H1 (cell line): ENCODE data around the gene MRTFA. TPM values are rescaled to one million over a fixed set of nuclear protein-coding genes. Genes with fewer than 3 reads are reported as not detected.
A peak's percentile ranks its signal among the peaks of the same experiment; 100 is the strongest.

Experiments used
- CTCF ChIA-PET: fragments of 300-600 bp; sonication (Branson Sonifier 250); formaldehyde crosslinking; loops from one replicate; lab custom pipeline; 2021; ENCODE audit not compliant: partially characterized antibody; lab: Charles Lee
- POLR2A ChIA-PET: fragments of 300-600 bp; sonication (Branson Sonifier 250); formaldehyde crosslinking; loops from one replicate; lab custom pipeline; 2021; ENCODE audit warnings: inconsistent platforms; ENCODE audit not compliant: partially characterized antibody; lab: Charles Lee
- DNase-seq, 2 experiments: peaks; one replicate each; pipeline versions ENCODE4 v3.0.0 to v3.0.0-alpha.2; 2010 to 2022; ENCODE audit warnings: low spot score in 2 of 2, low read depth in 1 of 2, mixed read lengths in 1 of 2
- FAIRE-seq: peaks from 2 replicates; lab custom pipeline; 2011; peaks lifted over from hg19 to GRCh38; lab: Jason Lieb, UNC
- H2AFZ ChIP-seq: 2 replicates; pipeline ENCODE4 v1.8.1; 2012; ENCODE audit warnings: low read length, inconsistent platforms
- H2AK5ac ChIP-seq: 2 replicates; pipeline ENCODE4 v1.6.1; 2013; ENCODE audit warnings: low read depth, low read length
- H2BK120ac ChIP-seq: replicated peaks from 2 replicates; pipeline ENCODE3; 2013; ENCODE audit warnings: low read depth, low read length, inconsistent platforms
- H2BK12ac ChIP-seq: 2 replicates; pipeline ENCODE4 v1.6.1; 2013; ENCODE audit warnings: low read depth, low read length
- H2BK15ac ChIP-seq: 2 replicates; pipeline ENCODE4 v1.6.1; 2013; ENCODE audit warnings: low read length
- H2BK20ac ChIP-seq: 2 replicates; pipeline ENCODE4 v1.6.1; 2013; ENCODE audit warnings: low read length
- H2BK5ac ChIP-seq: 2 replicates; pipeline ENCODE4 v1.6.1; 2013; ENCODE audit warnings: low read depth, low read length
- H3K14ac ChIP-seq: 2 replicates; pipeline ENCODE4 v1.6.1; 2013; ENCODE audit warnings: inconsistent platforms; ENCODE audit not compliant: insufficient read length
- H3K18ac ChIP-seq: 2 replicates; pipeline ENCODE4 v1.6.1; 2013; ENCODE audit warnings: low read length; ENCODE audit errors: extremely low read depth
- H3K23ac ChIP-seq: 2 replicates; pipeline ENCODE4 v1.6.1; 2013; ENCODE audit warnings: inconsistent platforms; ENCODE audit not compliant: insufficient read length
- H3K23me2 ChIP-seq: 2 replicates; pipeline ENCODE4 v1.6.1; 2013; ENCODE audit warnings: low read depth, low read length
- H3K27ac ChIP-seq: 2 replicates; pipeline ENCODE4 v1.6.1; 2011; ENCODE audit warnings: low read depth, low read length, inconsistent platforms
- H3K27me3 ChIP-seq, 4 experiments: replicated peaks in 1 of 4; 1 replicate in 1 of 4; 2 replicates in 3 of 4; pipeline versions ENCODE4 v1.6.1 to v1.8.1; 2011 to 2013; ENCODE audit warnings: low read length in 3 of 4, mild to moderate bottlenecking in 3 of 4, inconsistent platforms in 2 of 4, mixed read lengths in 2 of 4, moderate library complexity in 1 of 4; ENCODE audit not compliant: control insufficient read depth in 3 of 4, insufficient read depth in 3 of 4; ENCODE audit errors: extremely low read depth in 1 of 4
- H3K36me3 ChIP-seq, 4 experiments: 2 replicates each; pipeline versions ENCODE4 v1.6.1 to v1.8.1; 2011 to 2013; ENCODE audit warnings: mild to moderate bottlenecking in 4 of 4, low read length in 3 of 4, moderate library complexity in 2 of 4, control low read depth in 1 of 4, inconsistent platforms in 1 of 4; ENCODE audit not compliant: insufficient read depth in 4 of 4, control insufficient read depth in 2 of 4
- H3K4ac ChIP-seq: replicated peaks from 2 replicates; pipeline ENCODE3; 2013; ENCODE audit warnings: low read length, low read depth, mixed read lengths, inconsistent platforms; ENCODE audit not compliant: insufficient read length
- H3K4me1 ChIP-seq, 4 experiments: replicated peaks in 1 of 4; 1 replicate in 1 of 4; 2 replicates in 3 of 4; pipeline versions ENCODE4 v1.6.1 to v1.8.1; 2011 to 2013; ENCODE audit warnings: low read length in 3 of 4, inconsistent platforms in 2 of 4, mixed read lengths in 1 of 4; ENCODE audit not compliant: insufficient read depth in 4 of 4, control insufficient read depth in 3 of 4
- H3K4me2 ChIP-seq, 2 experiments: 2 replicates each; pipeline versions ENCODE4 v1.6.1 to v1.8.1; 2011 to 2013; ENCODE audit warnings: low read depth in 2 of 2, low read length in 2 of 2, control low read depth in 1 of 2, inconsistent platforms in 1 of 2, mild to moderate bottlenecking in 1 of 2; ENCODE audit not compliant: insufficient read depth in 1 of 2
- H3K4me3 ChIP-seq, 4 experiments: fragments of 200-600, 300-600 bp in 1 of 4; sonication (generic), shearing (Covaris generic), sonication (Bioruptor Twin) in 1 of 4; 2 replicates each; pipeline versions ENCODE4 v1.5.1 to v1.8.1; 2011 to 2016; ENCODE audit warnings: low read length in 4 of 4, low read depth in 3 of 4, control low read depth in 2 of 4, inconsistent platforms in 2 of 4, mild to moderate bottlenecking in 2 of 4, mixed read lengths in 1 of 4, moderate library complexity in 1 of 4; ENCODE audit not compliant: insufficient read depth in 2 of 4; ENCODE audit errors: extremely low read depth in 1 of 4
- H3K56ac ChIP-seq: replicated peaks from 2 replicates; pipeline ENCODE3; 2013; ENCODE audit warnings: low read depth, mild to moderate bottlenecking, mixed read lengths, low read length, inconsistent platforms; ENCODE audit not compliant: insufficient read length
- H3K79me1 ChIP-seq: 2 replicates; pipeline ENCODE4 v1.6.1; 2013; ENCODE audit warnings: low read depth, low read length, control low read depth
- H3K79me2 ChIP-seq, 2 experiments: 2 replicates each; pipeline versions ENCODE4 v1.6.1 to v1.8.1; 2012 to 2013; ENCODE audit warnings: low read length in 2 of 2, mild to moderate bottlenecking in 2 of 2, inconsistent platforms in 1 of 2; ENCODE audit not compliant: insufficient read depth in 2 of 2, control insufficient read depth in 1 of 2
- H3K9ac ChIP-seq, 4 experiments: replicated peaks in 1 of 4; 1 replicate in 1 of 4; 2 replicates in 3 of 4; pipeline versions ENCODE4 v1.6.1 to v1.8.1; 2011 to 2013; ENCODE audit warnings: low read depth in 3 of 4, low read length in 3 of 4, control low read depth in 2 of 4, mild to moderate bottlenecking in 2 of 4, moderate library complexity in 2 of 4, inconsistent platforms in 1 of 4; ENCODE audit errors: extremely low read depth in 1 of 4
- H3K9me3 ChIP-seq, 2 experiments: 2 replicates each; pipeline versions ENCODE4 v1.6.1 to v1.8.1; 2012 to 2013; ENCODE audit warnings: mild to moderate bottlenecking in 2 of 2, moderate library complexity in 2 of 2, control low read depth in 1 of 2, inconsistent platforms in 1 of 2, low read depth in 1 of 2, low read length in 1 of 2, mixed read lengths in 1 of 2; ENCODE audit not compliant: insufficient read depth in 2 of 2
- H4K20me1 ChIP-seq, 2 experiments: replicated peaks in 1 of 2; 2 replicates each; pipeline versions ENCODE3 to v1.8.1; 2011 to 2013; ENCODE audit warnings: inconsistent platforms in 2 of 2, low read length in 2 of 2, mild to moderate bottlenecking in 1 of 2; ENCODE audit not compliant: insufficient read depth in 2 of 2, control insufficient read depth in 1 of 2
- H4K5ac ChIP-seq: 2 replicates; pipeline ENCODE4 v1.6.1; 2013; ENCODE audit warnings: low read length, low read depth, mixed read lengths, inconsistent platforms; ENCODE audit not compliant: insufficient read length
- H4K8ac ChIP-seq: 2 replicates; pipeline ENCODE4 v1.8.0; 2013; ENCODE audit warnings: mild to moderate bottlenecking, moderate library complexity, low read length, inconsistent platforms; ENCODE audit not compliant: insufficient read depth; ENCODE audit errors: extremely low read depth
- H4K91ac ChIP-seq: replicated peaks from 2 replicates; pipeline ENCODE3; 2013; ENCODE audit warnings: low read length, mixed read lengths, inconsistent platforms; ENCODE audit not compliant: insufficient read length
- CEBPB ChIP-seq: IDR thresholded peaks from 2 replicates; pipeline ENCODE4 v1.6.1; 2012; ENCODE audit warnings: low read depth, low read length
- CTBP2 ChIP-seq: IDR thresholded peaks from 2 replicates; pipeline ENCODE4 v1.7.0; 2011; ENCODE audit warnings: borderline replicate concordance, mild to moderate bottlenecking, moderate library complexity, mixed read lengths, low read length; ENCODE audit not compliant: insufficient read depth, insufficient read length
- WGBS, 2 experiments: shearing (Covaris generic) in 1 of 2; methylation state at CpG; one replicate each; pipeline versions ENCODE4 v1.1.6 to v1.1.7; 2013 to 2015; ENCODE audit warnings: low lambda C conversion rate in 2 of 2, mixed read lengths in 2 of 2, inconsistent platforms in 1 of 2, low coverage in 1 of 2, missing lambda C conversion rate in 1 of 2; ENCODE audit not compliant: insufficient replicate concordance in 2 of 2, insufficient coverage in 1 of 2, insufficient read length in 1 of 2; ENCODE audit errors: extremely low coverage in 1 of 2, missing lambda C conversion rate in 1 of 2; 5-methylcytosine and 5-hydroxymethylcytosine counted together
- polyA plus RNA-seq, 7 experiments: library from polyadenylated mRNA; depleted of rRNA in 3 of 7; stranded (reverse) in 5 of 7; unstranded in 2 of 7; fragments of >200 nt in 5 of 7; fragments of 200-250 nt in 2 of 7; gene quantifications; 1 replicate in 5 of 7; 2 replicates in 1 of 7; 4 replicates in 1 of 7; pipeline versions ENCODE4 v1.2.1 to v1.2.3, GENCODE V29; 2011 to 2013; ENCODE audit warnings: missing spikeins in 2 of 7, mixed read lengths in 2 of 7
- total RNA-seq: library from RNA; stranded (reverse); fragmentation: NEBNext Ultra II Directional; extraction: Animal tissue kit (Norgen Biotek cat#: 25700); gene quantifications from 2 replicates; pipeline ENCODE4 v1.2.1, GENCODE V29; 2021

MRTFA gene
- total and polyA plus RNA-seq, 2 of the 8 experiments (the other 6 are each of a cell fraction or from before 2014, with no cell fraction given), result 5.4 to 37.9 TPM

GRCh38 chr22:40592352-40593113 is 44.0 kb downstream of the MRTFA start:
- FAIRE-seq, result no peak
- CTCF ChIA-PET, result interaction anchor here (0.6 to 1.5 kb wide), 2 partner anchors 9 to 96 kb away, joined by 3 read pairs; no protein-coding TSS in a partner anchor
- Histone ChIP-seq H3K18ac (no peak overlapping the region), H4K8ac (no peak overlapping the region), H3K79me1 (peaks cover 1% of the 10 kb centered on the region; the same call in 1 of the 2 replicates)
- TF ChIP-seq CEBPB (0 out of 2 replicates have a peak, but pooled peaks have one; percentile 28), CTBP2 (no peak)
- TF ChIP-seq, all 59 proteins: peak for 1
- Histone ChIP-seq H3K4ac (no peak overlapping the region), H3K56ac (no peak overlapping the region), H2BK20ac (no peak overlapping the region), H3K23ac (no peak overlapping the region), H4K20me1 (peaks cover 0 to 1% of the 10 kb centered on the region in 2 experiments), H3K14ac (no peak overlapping the region), H4K91ac (no peak overlapping the region), H3K27ac (no peak overlapping the region), H2BK15ac (no peak overlapping the region), H3K9me3 (no peaks in the 10 kb centered on the region), H3K23me2 (no peaks in the 10 kb centered on the region), H3K4me2 (no peak overlapping the region), H3K9ac (no peak overlapping the region), H4K5ac (no peak overlapping the region), H2BK12ac (no peak overlapping the region), H3K79me2 (peaks cover 0 to 45% of the 10 kb centered on the region in 2 experiments; a peak in 2 of 4 replicates), H2AK5ac (no peak overlapping the region), H2BK5ac (no peak overlapping the region), H2BK120ac (no peak overlapping the region), H3K4me3 (no peak overlapping the region), H3K27me3 (no peaks in the 10 kb centered on the region), H3K36me3 (no peaks in the 10 kb centered on the region), H3K4me1 (peaks cover 0 to 2% (median under 1%) of the 10 kb centered on the region in 4 experiments; a peak in 1 of 7 replicates), H2AFZ (no peak overlapping the region)
- no peak for DNase-seq
- 89% methylated on average over 2 of the region's 2 CpGs; no CpG with 5 or more reads in 1 of the 2 experiments for WGBS, 2 experiments
- POLR2A ChIA-PET, result interaction anchor here (0.6 to 0.7 kb wide), 2 partner anchors 359 to 520 kb away, joined by 3 to 4 read pairs; no protein-coding TSS in a partner anchor
